ENCODE data around the gene CTSH.
"Not testable (repeated sequence)": the region's sequence is repeated elsewhere in the genome, so short reads cannot be mapped to it uniquely, and the experiment has no call there.

Gene CTSH

DNA sequence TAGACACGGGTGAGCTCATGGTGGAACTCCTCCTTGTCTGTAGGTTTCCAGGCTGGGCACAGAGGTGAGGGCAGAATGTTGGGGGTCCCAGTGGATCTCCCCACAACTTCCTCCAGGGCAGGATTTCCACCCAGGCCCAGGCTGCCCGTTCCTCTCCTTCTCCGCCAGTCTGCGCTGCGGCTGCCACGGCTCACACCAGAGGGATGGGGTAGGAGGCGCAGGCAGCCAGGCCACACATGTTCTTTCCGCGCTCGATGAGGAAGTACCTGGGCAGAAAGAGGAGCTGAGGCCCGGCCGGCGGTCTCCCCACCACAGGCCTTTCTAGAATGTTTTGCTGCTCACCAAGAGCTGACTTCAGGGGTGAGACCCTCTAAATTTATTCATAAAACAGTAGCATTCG lies 22.9 kb downstream of the CTSH start:
- DNase-seq: no peak

DNA sequence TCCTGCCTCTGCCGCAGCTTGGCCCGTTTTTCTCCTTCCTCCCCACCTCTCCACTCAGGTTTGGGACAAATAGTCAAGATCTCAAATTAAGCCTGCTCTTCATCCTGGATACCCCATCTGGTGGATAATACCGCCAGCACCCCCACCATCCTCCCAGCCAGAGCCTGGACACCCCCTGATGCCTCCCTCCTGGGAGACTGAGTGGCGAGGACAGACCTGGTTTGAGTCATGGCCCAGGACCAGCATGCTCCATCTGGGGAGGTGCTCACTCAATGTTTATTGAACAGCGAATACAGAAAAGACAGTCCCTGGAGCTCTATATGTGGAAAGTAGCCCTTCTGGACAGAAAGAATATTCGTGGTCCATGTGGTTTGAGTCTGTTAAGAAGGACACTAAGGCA lies 23.3 kb downstream of the CTSH start:
- no peak for DNase-seq

DNA sequence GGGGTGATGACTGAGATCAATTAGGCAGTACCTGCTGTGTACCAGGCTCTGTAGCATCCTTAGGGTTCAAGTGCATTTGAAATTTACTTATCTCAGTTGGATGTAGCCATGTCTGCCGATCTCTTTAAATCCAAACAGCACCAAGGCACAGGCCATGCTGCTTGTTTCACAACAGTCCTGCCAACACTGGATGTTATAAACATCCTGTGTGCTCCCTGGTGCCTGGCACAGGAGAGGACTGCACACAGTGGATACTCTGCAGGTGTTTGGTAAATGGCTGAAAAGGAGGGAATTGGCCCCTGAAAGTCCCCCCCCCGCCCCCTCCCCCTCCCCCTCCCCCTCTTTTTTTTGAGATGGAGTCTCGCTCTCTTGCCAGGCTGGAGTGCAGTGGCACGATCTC lies 27.0 kb downstream of the CTSH start:
- no peak for DNase-seq

DNA sequence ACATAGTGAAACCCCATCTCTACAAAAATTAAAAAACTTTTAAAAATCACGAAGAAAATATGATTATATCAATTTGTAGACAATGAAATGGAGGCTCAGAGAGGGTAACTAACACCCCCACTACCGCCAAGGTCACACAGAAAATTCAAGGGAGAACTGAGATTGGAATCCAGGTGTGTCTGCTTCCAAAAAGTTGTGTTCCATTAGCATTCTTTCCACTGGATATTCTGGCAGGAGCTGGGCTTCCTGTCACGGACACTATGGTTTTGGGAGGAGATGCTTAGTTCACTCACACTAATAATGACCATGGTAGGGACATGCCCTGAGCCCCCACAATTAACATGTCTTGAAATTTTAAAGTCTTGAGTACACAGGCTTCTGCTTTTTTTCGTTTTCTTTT lies 28.8 kb downstream of the CTSH start:
- DNase-seq: no peak

DNA sequence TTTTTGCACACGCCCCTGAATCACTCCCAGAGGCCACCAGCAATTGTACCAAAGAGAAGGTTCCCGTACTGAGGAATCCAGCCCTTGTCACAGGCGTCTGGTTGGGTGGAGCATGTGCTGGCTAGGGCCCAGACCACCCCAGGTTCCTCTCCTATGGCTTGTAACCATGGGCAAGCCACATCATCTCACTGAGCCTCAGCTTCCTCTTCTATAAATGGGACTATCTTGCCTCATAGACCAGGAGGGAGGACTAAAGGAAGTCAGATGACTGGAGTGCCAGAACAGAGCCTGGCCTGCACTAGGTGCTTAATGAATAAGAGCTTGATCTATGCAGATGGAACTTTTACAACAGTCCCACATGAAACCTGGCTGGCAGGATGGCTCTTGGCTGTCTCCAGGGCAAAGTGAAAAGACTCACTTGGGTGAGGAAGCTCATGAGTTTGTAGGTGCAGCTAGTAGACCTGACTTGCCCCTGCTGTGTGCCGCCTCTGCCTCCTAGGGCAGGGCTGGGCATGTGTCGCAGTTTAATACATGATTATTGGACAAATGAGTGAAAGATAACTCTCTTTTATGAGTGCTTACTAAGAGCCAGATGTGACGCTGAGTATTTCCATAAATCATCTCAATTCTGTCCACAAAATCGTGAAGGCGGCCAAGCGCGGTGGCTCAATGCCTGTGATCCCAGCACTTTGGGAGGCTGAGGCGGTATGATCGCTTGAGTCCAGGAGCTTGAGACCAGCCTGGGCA lies 29.3 kb downstream of the CTSH start:
- peak; percentile 88 to 95 for DNase-seq

DNA sequence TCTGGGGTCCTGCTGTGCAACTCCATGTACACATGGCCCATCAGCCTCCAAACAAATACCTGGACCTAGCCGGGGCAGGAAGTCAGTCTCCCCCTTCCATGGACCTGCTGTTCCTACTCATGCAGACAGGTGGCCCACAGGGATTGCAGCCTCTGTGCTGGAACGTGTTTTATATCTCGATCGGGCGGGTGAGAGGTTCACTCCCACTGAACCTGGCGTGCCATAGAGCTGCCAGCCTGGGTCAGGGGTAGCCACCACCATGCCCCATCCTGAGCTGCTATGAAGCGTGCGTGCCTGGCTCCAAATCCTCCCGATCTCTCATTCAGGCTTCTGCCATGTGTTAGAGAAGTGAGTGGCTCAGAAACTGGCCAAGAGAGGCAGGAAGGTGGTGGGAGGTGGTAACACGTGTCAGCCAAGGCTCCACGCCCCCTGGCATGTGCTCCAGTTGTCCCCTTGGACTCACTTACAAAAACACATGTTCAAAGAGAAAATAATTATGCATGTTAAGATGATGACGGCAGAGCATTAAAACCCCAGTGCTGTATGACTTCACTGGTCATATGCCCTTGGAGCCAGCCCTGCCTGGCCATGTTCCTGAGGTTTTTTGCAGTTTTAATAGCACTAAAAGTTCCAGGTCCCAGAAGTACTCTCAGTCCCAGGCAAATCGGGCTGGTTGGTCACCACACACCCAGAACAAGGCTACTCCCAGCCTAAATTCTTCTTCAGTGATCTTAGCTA lies 30.6 kb downstream of the CTSH start:
- DNase-seq: peak; percentile 20 to 60

DNA sequence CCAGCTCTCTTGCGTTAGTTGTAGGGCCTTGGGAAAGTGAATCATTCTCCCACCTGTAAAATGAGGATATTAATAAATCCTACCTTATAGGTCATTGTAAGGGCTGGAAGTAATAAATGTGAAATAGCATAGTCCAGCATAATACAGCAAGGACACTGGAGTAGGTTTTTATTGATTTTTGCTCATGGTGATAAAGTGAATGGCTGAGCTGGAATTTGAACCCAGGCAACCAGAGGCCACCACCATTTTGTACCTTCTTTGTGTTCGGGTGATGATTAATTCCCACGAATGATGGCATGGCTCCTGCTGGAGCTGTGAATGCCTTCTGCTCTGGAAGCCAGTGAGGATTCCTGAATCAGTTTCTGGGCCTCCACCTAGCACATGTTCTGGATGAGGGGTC lies 31.8 kb downstream of the CTSH start:
- DNase-seq: no peak

DNA sequence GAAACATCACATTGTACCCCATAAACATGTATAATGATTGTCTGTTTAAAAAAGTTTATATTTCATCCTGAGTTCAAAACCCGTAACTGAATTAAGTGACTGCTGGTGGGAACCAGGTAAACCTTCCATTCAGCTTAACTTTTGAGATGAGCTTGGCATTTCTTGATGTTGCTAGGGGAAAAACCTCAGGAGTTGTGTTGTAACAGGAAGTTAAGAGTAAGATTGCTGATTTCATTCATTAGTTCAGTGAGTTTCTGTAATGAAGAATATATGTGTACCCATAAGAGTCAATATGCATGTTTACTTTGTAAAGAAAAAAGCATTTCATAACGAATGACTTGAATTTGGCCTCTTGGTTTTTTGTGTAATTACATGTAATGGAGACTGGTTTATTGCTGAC lies 32.5 kb downstream of the CTSH start:
- peak in 1 of 2 donors; percentile 27 for DNase-seq

DNA sequence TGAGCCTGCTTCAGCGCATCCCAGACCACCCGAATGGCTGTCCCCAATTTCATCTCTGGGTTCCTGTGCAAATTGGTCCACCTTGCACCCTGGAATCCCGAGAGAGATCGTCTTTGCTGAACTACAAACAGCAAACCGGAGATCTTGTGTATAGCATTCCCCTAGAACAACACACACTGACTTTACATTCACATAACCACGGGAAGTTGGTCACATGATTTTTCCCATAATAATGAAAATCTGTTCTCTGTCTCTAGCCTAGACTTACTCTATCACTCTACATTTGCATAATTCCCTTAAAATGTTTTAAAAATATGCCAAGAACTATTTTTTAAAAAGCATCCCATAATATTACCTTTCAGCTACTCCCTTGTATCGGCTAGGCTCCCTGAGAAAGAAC lies 34.6 kb downstream of the CTSH start:
- DNase-seq: no peak

DNA sequence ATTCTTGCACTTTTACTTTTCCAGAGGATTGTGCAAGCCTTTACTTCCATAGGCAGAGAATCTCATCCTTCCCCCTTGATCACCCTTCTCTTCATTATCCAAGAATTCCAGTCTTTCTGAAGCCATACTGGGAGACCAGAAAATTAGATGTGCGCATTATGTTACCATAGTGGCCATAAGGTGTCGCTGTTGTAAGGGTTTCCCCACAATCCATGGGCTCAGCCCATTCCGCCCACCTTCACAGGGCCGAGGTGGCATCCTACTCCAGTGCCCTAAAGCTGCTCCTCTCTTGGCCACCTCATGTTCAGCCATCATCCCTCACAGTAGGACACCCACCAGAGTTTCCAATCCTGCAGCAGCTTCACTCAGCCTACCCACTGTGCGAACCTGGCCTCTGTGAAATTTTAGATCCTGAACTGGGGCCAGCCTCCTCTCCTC lies 35.0 kb downstream of the CTSH start:
- DNase-seq: peak; percentile 35 to 67

DNA sequence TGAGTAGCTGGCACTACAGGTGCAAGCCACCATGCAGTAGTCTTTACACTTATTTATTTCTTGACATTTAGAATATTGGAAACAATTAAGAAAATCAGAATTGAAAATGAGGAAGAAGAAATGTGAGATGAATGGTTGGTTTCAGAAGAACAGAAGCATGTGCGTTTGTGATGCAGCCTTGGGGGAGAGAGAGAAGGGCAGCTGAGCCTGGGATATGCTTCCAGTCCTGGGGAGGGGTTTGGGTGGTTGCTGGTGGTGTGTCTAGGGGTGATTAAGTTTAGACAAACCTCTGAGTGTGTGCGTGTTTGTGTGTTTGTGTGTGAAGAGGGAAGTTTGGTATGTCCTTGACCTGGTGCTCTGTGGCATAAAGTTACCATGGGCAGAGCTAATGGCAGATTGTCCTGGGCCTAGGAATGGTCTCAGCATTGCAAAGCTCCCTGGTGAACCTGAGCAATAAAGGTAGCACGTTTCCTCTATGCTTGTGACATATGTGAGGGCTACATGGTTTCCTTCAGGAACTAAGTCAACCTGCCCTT lies 35.6 kb downstream of the CTSH start:
- no peak for DNase-seq

DNA sequence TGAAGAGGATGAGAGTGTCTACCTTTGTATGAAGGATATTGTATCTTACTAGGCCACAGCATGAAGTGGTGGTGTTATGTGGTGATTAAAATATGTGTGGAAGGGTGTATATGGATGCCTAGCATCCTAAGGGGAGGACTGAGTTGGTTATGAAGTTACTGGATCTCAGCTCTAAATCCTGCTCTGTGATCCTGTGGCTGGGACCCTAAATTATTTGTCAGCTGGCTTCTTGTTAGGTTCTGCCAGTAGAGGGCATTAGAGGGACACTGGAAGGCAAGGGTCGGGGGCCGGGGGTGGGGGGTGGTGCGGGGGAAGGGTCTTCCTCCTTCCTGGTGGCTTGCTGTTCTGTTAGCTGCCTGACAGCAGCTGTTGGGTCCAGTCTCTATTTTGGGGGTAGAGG lies 37.3 kb downstream of the CTSH start:
- no peak for DNase-seq

DNA sequence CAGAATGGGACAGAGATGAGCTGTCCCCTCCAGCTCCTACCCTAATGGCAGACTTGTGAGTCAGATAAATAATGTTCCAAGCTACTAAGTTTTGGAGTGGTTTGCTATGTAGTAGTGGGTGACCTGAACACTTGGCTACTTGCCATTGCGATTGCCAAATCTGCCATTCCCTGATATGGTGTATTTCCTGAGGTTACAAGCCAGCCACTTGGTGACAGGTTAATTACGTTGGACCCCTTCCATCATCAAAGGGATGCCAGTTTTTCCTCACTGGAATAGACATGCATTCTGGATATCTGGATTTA lies 38.6 kb downstream of the CTSH start:
- DNase-seq: no peak

DNA sequence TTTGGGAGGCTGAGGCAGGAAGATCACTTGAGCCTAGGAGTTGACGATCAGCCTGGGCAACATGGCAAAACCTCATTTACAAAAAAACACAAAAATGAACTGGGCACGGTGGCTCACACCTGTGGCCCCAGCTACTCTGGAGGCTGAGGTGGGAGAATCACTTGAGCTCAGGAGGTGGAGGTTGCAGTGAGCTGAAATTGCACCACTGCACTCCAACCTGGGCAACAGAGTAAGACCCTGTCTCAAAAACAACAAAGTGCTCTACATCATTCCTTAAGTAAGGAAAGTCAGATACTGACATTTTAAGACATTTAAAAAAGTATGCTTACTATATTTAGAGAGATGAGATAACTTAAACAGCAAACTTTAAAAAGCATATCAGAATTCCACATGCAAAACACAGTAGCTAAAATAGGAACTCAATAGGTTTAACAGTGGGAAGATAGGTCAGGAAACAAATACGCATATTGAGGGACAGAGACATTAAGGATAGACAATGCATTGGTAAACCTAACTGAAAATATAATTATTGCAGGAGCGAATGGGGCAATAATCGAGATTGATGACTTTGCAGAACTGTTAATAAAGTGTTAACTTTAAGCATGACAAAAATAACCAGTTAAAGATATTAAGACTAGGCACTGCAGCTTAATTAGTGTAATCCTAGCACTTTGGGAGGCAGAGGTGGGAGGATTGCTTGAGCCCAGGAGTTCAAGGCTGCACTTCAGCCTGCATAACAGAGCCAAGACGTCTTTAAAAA lies 40.1 kb downstream of the CTSH start:
- no peak for DNase-seq

DNA sequence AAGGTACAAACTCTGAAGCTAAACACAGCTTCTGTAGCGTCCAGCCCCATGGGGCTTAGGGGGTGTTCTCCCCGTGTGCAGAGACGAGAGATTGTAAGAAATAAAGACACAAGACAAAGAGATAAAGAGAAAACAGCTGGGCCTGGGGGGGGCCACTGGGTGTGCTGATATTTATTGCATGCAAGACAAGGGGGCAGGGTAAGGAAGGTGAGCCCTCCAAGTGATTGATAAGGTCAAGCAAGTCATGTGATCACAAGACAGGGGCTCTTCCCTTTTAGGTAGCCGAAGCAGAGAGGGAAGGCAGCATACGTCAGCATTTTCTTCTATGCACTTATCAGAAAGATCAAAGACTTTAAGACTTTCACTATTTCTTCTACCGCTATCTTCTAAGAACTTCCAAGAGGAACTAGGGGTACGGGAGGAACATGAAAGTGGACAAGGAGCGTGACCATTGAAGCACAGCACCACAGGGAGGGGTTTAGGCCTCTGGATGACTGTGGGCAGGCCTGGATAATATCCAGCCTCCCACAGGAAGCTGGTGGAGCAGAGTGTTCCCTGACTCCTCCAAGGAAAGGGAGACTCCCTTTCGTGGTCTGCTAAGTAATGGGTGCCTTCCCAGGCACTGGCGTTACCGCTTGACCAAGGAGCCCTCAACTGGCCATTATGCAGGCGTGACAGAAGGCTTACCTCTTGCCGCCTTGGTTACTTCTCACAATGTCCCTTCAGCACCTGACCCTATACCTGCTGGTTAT lies 42.4 kb downstream of the CTSH start:
- not testable (repeated sequence) for DNase-seq

DNA sequence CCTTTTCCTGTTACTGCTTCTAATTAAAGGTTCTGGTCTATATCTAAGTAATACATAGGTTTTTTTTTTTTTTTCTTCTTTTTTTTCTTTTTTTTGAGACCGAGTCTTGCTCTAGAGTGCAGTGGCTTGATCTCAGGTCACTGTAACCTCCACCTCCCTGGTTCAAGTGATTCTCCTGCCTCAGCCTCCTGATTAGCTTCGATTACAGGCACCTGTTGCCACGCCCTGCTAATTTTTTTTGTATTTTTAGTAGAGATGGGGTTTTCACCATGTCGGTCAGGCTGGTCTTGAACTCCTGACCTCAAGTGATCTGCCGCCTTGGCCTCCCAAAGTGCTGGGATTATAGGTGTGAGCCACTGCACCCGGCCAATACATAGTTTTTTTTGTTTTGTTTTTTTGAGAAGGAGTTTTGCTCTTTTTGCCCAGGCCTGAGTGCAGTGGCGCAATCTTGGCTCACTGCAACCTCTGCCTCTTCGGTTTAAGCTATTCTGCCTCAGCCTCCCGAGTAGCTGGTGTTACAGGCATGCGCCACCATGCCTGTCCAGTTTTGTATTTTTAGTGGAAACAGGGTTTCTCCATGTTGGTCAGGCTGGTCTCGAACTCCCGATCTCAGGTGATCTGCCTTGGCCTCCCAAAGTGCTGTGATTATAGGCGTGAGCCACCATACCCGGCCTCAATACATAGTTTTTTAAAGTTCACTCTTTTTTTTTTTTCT lies 43.9 kb downstream of the CTSH start:
- DNase-seq: not testable (repeated sequence)

DNA sequence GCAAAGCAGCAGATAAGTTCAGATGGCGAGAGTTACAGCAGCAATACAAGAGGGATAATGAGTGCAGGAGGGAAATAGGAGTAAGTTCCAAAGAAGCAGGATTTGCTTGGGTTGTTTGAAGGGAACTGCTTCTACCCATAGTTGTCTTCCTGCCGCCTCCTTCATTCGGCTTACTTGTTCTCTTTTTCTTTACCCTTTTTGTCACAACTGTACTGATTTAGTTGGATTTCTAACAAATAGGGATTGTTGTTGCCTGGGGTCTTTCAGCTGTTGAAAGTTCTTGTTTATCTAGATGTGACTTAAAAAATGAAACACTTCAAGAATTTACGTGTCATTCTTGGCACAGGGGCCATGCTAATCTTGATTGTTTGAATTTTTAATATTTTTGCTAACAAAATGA lies 46.3 kb downstream of the CTSH start:
- DNase-seq: no peak

DNA sequence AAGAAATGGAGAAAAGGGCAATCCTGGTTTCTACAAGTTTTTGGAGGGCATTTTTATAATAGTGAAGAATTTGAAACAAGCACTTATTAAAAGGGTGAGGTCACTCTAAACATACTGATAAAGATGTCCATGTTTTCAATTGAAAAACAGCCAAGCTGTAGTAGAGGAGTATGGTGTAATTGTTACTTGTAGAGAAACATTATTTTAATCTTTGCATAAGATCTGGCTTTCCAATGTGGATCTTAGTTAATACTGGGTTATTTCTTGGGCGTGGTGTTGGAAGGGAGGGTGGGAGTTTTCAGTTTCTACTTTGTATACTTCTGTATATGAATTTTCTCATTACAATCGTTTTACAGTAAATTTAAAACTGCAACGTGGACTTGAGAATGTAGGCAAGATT lies 49.4 kb downstream of the CTSH start:
- DNase-seq: peak; percentile 49 to 53

DNA sequence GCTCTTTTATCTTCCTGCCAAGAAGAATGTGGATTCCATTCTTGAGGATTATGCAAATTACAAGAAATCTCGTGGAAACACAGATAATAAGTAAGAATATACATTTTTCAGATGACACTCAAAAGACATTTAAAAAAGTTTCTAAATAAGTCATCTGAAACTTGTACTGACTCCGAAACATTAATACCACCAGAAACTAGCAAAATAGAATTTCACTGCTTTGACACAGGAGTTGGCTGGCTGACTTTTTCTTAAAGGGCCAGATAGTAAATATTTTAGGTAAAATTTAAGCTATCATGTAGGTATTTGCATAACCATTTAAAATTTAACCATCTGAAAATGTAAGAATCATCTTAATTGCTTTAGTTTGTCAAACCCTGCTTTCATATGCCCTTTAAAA lies 51.3 kb downstream of the CTSH start:
- no peak for DNase-seq

DNA sequence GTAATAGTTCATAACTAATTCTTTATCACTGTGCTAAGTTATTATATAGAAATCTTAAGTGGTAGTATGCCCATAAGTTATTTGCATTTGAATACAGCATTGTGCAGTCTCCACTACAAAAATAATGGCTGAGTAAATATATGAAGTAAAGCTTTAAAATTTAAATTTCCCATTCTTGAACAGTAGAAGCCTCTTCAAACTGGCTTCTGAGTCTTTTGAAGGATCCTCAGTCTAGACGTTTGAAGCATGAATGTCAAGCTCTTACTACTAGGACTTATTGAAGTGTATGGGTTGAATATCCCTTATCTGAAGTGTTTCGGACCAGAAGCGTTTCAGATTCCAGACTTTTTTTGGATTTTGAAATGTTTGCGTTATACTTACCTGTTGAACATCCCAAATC lies 55.8 kb downstream of the CTSH start:
- DNase-seq: no peak

DNA sequence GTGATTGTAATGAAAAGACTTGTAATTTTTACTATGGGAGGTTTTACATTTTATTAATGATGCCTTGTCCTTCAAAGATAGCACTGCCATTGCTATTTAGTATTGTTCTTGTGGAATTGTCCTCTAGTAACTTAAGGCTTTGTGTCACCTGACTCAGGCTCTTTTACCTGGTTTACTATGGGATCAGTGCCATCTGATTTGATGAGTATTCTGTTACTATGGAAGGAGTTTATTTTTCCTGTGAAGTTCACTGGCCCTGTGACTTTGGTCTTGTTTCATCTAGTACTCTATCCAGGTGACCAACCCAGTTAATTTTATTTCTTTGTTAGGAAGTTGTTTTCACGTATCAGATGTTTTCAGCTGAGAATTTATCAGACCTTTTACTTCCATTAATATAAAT lies 63.2 kb downstream of the CTSH start:
- no peak for DNase-seq

DNA sequence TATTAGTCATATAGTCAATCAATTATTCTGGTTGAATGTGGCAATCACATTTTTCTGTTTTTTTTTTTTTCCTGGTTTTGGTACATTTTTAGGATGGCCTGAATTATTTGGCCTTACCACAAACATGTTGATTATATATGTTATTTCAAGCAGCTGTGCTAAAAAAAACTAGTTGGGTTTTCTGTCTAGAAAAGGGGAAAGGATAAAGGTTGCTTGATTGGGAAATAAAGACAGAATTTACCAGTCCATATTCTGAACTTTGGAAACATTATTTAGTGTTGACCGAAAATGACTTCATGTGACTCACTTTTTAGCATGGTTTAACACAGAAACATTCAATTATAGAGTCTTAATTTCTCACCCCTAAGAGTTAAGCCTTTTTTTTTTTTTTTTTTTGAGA lies 64.0 kb downstream of the CTSH start:
- no peak for DNase-seq

DNA sequence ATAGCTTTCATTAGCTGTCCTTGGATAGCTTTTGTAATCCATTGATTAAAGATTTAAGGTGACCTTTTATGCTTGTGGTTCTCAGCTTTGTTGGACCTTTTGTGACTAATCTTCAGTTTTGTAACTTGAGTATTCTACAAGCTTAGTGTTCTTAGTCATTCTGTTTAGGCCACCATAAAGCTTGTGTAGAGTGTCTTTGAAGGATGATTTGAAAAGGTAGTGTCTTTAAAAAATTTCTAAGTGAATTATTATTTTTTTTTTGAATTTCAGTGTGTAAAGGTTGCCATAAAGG lies 64.7 kb downstream of the CTSH start:
- DNase-seq: peak in 1 of 2 donors; percentile 5
